IMR-90 (cell line): ENCODE data around the gene ZDHHC11B. TPM values are rescaled to one million over a fixed set of nuclear protein-coding genes. Genes with fewer than 3 reads are reported as not detected.
"Not testable (repeated sequence)": the region's sequence is repeated elsewhere in the genome, so short reads cannot be mapped to it uniquely, and the experiment has no call there.

Experiments used
- ATAC-seq: fragments of 200-7000 bp; cut with Tn5 transposase; 2 replicates; pipeline ENCODE4 v1.9.1; 2020; ENCODE audit warnings: low read depth, mild to moderate bottlenecking, moderate library complexity
- BruUV-seq: library from RNA; stranded (reverse); fragments of 400-500 nt; replicated peaks from 2 replicates; lab custom pipeline; 2021; lab: Mats Ljungman, UMichigan
- CTCF ChIA-PET: fragments of 300-600 bp; formaldehyde crosslinking; extraction: SDS; loops from one replicate; lab custom pipeline; 2021; ENCODE audit warnings: antibody characterized with exemption; lab: Yijun Ruan, JAX
- POLR2A ChIA-PET: fragments of 300-600 bp; sonication (Branson Sonifier 250); formaldehyde crosslinking; loops from one replicate; lab custom pipeline; 2022; ENCODE audit warnings: antibody characterized with exemption; ENCODE audit not compliant: unreplicated experiment; lab: Charles Lee
- DNase-seq: peaks from one replicate; pipeline ENCODE4 v3.0.0; 2013
- H2AFZ ChIP-seq: replicated peaks from 2 replicates; pipeline ENCODE3; 2013; ENCODE audit warnings: low read length, mild to moderate bottlenecking; ENCODE audit not compliant: poor library complexity
- H2AK5ac ChIP-seq: 2 replicates; pipeline ENCODE4 v1.6.1; 2013; ENCODE audit warnings: low read depth, low read length, inconsistent platforms
- H2AK9ac ChIP-seq: replicated peaks from 2 replicates; pipeline ENCODE3; 2013; ENCODE audit warnings: mild to moderate bottlenecking, low read depth, low read length, moderate library complexity; ENCODE audit not compliant: poor library complexity
- H2BK120ac ChIP-seq: 2 replicates; pipeline ENCODE4 v1.6.1; 2013; ENCODE audit warnings: low read depth, low read length, inconsistent platforms
- H2BK15ac ChIP-seq: 3 replicates; pipeline ENCODE4 v1.6.1; 2013; ENCODE audit warnings: low read depth, low read length, inconsistent platforms
- H2BK20ac ChIP-seq: 2 replicates; pipeline ENCODE4 v1.6.1; 2013; ENCODE audit warnings: low read depth, mild to moderate bottlenecking, inconsistent platforms, low read length, moderate library complexity
- H2BK5ac ChIP-seq: 2 replicates; pipeline ENCODE4 v1.6.1; 2013; ENCODE audit warnings: mild to moderate bottlenecking, low read depth, low read length, inconsistent platforms; ENCODE audit not compliant: poor library complexity, severe bottlenecking
- H3K14ac ChIP-seq: replicated peaks from 2 replicates; pipeline ENCODE4 v1.6.1; 2013; ENCODE audit warnings: low read depth, low read length, inconsistent platforms
- H3K18ac ChIP-seq: 2 replicates; pipeline ENCODE4 v1.6.1; 2013; ENCODE audit warnings: low read depth, low read length, control low read depth
- H3K23ac ChIP-seq: 2 replicates; pipeline ENCODE4 v1.6.1; 2013; ENCODE audit warnings: low read depth, low read length, inconsistent platforms
- H3K27ac ChIP-seq: 2 replicates; pipeline ENCODE4 v1.5.1; 2013; ENCODE audit warnings: mild to moderate bottlenecking, control low read depth, low read length; ENCODE audit not compliant: insufficient read depth
- H3K27me3 ChIP-seq: 2 replicates; pipeline ENCODE4 v1.6.1; 2013; ENCODE audit warnings: low read length; ENCODE audit not compliant: control insufficient read depth, insufficient read depth
- H3K36me3 ChIP-seq: 2 replicates; pipeline ENCODE4 v1.6.1; 2013; ENCODE audit warnings: low read length, mixed read lengths; ENCODE audit not compliant: control insufficient read depth, insufficient read depth
- H3K4ac ChIP-seq: 2 replicates; pipeline ENCODE4 v1.6.1; 2013; ENCODE audit warnings: low read depth, low read length, inconsistent platforms
- H3K4me1 ChIP-seq: 2 replicates; pipeline ENCODE4 v1.6.1; 2013; ENCODE audit warnings: low read length, mixed read lengths; ENCODE audit not compliant: control insufficient read depth, insufficient read depth
- H3K4me2 ChIP-seq: 2 replicates; pipeline ENCODE4 v1.6.1; 2013; ENCODE audit warnings: low read depth, mild to moderate bottlenecking, control low read depth, low read length, moderate library complexity
- H3K4me3 ChIP-seq: 2 replicates; pipeline ENCODE4 v1.5.1; 2013; ENCODE audit warnings: low read depth, mild to moderate bottlenecking, control low read depth, low read length, moderate library complexity; ENCODE audit not compliant: insufficient read depth
- H3K56ac ChIP-seq: 2 replicates; pipeline ENCODE4 v1.6.1; 2013; ENCODE audit warnings: low read length, inconsistent platforms; ENCODE audit not compliant: insufficient read depth; ENCODE audit errors: extremely low read depth
- H3K79me1 ChIP-seq, 2 experiments: 2 replicates each; pipeline ENCODE4 v1.6.1; 2013; ENCODE audit warnings: low read length in 2 of 2, inconsistent platforms in 1 of 2, low read depth in 1 of 2
- H3K9ac ChIP-seq: 2 replicates; pipeline ENCODE4 v1.6.1; 2013; ENCODE audit warnings: low read depth, low read length, control low read depth
- H3K9me1 ChIP-seq: 2 replicates; pipeline ENCODE4 v1.6.1; 2013; ENCODE audit warnings: low read length, inconsistent platforms; ENCODE audit not compliant: insufficient read depth
- H3K9me3 ChIP-seq: 2 replicates; pipeline ENCODE4 v1.6.1; 2013; ENCODE audit warnings: low read length; ENCODE audit not compliant: control insufficient read depth, insufficient read depth
- H4K20me1 ChIP-seq: 2 replicates; pipeline ENCODE4 v1.6.1; 2013; ENCODE audit warnings: low read length, inconsistent platforms; ENCODE audit not compliant: insufficient read depth
- H4K5ac ChIP-seq: 2 replicates; pipeline ENCODE4 v1.6.1; 2013; ENCODE audit warnings: mild to moderate bottlenecking, low read depth, low read length, control low read depth
- H4K8ac ChIP-seq, 2 experiments: 2 replicates each; pipeline ENCODE4 v1.6.1; 2013; ENCODE audit warnings: low read depth in 2 of 2, low read length in 2 of 2, control low read depth in 1 of 2, inconsistent platforms in 1 of 2
- H4K91ac ChIP-seq: 2 replicates; pipeline ENCODE4 v1.6.1; 2013; ENCODE audit warnings: low read depth, low read length, inconsistent platforms; ENCODE audit not compliant: insufficient read depth
- WGBS, 2 experiments: methylation state at CpG; one replicate each; pipeline versions ENCODE4 v1.1.5 to v1.1.7; 2013; ENCODE audit warnings: missing lambda C conversion rate in 2 of 2; ENCODE audit not compliant: insufficient read length in 1 of 2; ENCODE audit errors: extremely low coverage in 2 of 2; 5-methylcytosine and 5-hydroxymethylcytosine counted together
- dilution Hi-C: fragments of 300-500 bp; cut with HindIII; formaldehyde crosslinking; loops from one replicate; pipeline ENCODE4 v1.14.3; 2018; ENCODE audit warnings: low sequenced_read_pairs; ENCODE audit not compliant: unreplicated experiment
- in situ Hi-C: fragments of 300-500 bp; cut with MboI; formaldehyde crosslinking; loops from 3 replicates; pipeline ENCODE4 v1.14.3; 2019; ENCODE audit warnings: low sequenced_read_pairs, inconsistent platforms, mixed read lengths
- intact Hi-C: fragments of 100-400 bp; cut with micrococcal nuclease; formaldehyde crosslinking; loops from 2 replicates; pipeline ENCODE4 v1.10.0; 2022
- polyA plus RNA-seq, 3 experiments: library from polyadenylated mRNA; depleted of rRNA; stranded (reverse); fragments of >200 nt; gene quantifications; 2 replicates each; pipeline ENCODE4 v1.2.3, GENCODE V29; 2012; ENCODE audit warnings: low replicate concordance in 1 of 3
- total RNA-seq: library from RNA; depleted of rRNA; stranded (reverse); fragments of >200 nt; gene quantifications from 2 replicates; pipeline ENCODE4 v1.2.3, GENCODE V29; 2012

The ZDHHC11B gene
- total and polyA plus RNA-seq, 2 of the 4 experiments (the other 2 are of a cell fraction): 0.12 TPM; not detected in 1

GRCh38 chr5:797986-798385 is 13.5 kb upstream of the ZDHHC11B start:
- H4K91ac ChIP-seq, ATAC-seq, H2BK20ac ChIP-seq, H3K4me3 ChIP-seq, H3K79me1 ChIP-seq, H3K4me1 ChIP-seq, H3K9ac ChIP-seq, H3K56ac ChIP-seq, H3K27me3 ChIP-seq, H2BK15ac ChIP-seq, H4K20me1 ChIP-seq, H4K5ac ChIP-seq, H3K9me1 ChIP-seq, BruUV-seq, H4K8ac ChIP-seq, H2BK5ac ChIP-seq, dilution Hi-C loops, H3K36me3 ChIP-seq, POLR2A ChIA-PET, H3K18ac ChIP-seq, H3K23ac ChIP-seq, H3K14ac ChIP-seq, H2AK5ac ChIP-seq, H2AFZ ChIP-seq, H2AK9ac ChIP-seq, DNase-seq, in situ Hi-C loops, CTCF ChIA-PET, H3K9me3 ChIP-seq, H2BK120ac ChIP-seq, H3K4ac ChIP-seq, H3K4me2 ChIP-seq, H3K27ac ChIP-seq: not testable (repeated sequence)
- 86% methylated on average over 1 of the region's 4 CpGs; no CpG with 5 or more reads in 1 of the 2 experiments for WGBS, 2 experiments
- intact Hi-C loops: loop anchor here (5.0 kb wide), 1 partner anchor 86 kb away; no protein-coding TSS in a partner anchor

- H3K4me2 ChIP-seq, H3K4ac ChIP-seq, in situ Hi-C loops, H2BK120ac ChIP-seq, H3K27ac ChIP-seq, dilution Hi-C loops, BruUV-seq, H3K23ac ChIP-seq, ATAC-seq, H4K8ac ChIP-seq, H2AK9ac ChIP-seq, H3K27me3 ChIP-seq, H3K9me1 ChIP-seq, CTCF ChIA-PET, H2BK5ac ChIP-seq, H2BK20ac ChIP-seq, H2AK5ac ChIP-seq, POLR2A ChIA-PET, H3K36me3 ChIP-seq, H3K56ac ChIP-seq, H3K9me3 ChIP-seq, H3K9ac ChIP-seq, H4K20me1 ChIP-seq, H3K4me1 ChIP-seq, H3K4me3 ChIP-seq, H3K18ac ChIP-seq, H4K5ac ChIP-seq, H3K14ac ChIP-seq, H2BK15ac ChIP-seq, H2AFZ ChIP-seq, H4K91ac ChIP-seq, DNase-seq, H3K79me1 ChIP-seq: not testable (repeated sequence)
- no CpG with 5 or more reads among the region's 1 CpG for WGBS, 2 experiments
- intact Hi-C loops: loop anchor here (5.0 kb wide), 1 partner anchor 84 kb away; no protein-coding TSS in a partner anchor
These were observed 11.3 kb upstream of the ZDHHC11B start for GRCh38 chr5:795873-796272.
